ENCODE data around the gene CLASRP. TPM values are rescaled to one million over a fixed set of nuclear protein-coding genes. Genes with fewer than 3 reads are reported as not detected.
A peak's percentile ranks its signal among the peaks of the same experiment; 100 is the strongest.

Gene CLASRP
- total and polyA plus RNA-seq, 5 donors: 34.3 to 36.8 (median 36.7) TPM

GRCh38 chr19:45001087-45001739 is 37.6 kb upstream of the CLASRP start, which contains the start of gene RELB:
Gene RELB, plus strand, starts transcription at chr19:45001464. Its CDS starts 116 bp downstream, at chr19:45001580.
- intact Hi-C loops (cut with DNase I): no loop called here
- no peaks in the 10 kb centered on the region for H3K27me3 ChIP-seq (ENCODE audit: control insufficient read depth, insufficient read depth)
- H3K4me1 ChIP-seq (ENCODE audit: control insufficient read depth, insufficient read depth, low read length): no peaks in the 10 kb centered on the region
- peak within 1 kb of the TSS; percentile 80 for H3K4me3 ChIP-seq (ENCODE audit: low read length)
- peak; percentile 63 to 65 for ATAC-seq
- H3K9me3 ChIP-seq (ENCODE audit: control insufficient read depth, low read length): no peaks in the 10 kb centered on the region
- WGBS: 2% methylated on average over 79 of the region's 79 CpGs
- peak; percentile 97 to 98 (median 98) for DNase-seq
- H3K27ac ChIP-seq (ENCODE audit: low read length): peak within 1 kb of the TSS; percentile 84

DNA sequence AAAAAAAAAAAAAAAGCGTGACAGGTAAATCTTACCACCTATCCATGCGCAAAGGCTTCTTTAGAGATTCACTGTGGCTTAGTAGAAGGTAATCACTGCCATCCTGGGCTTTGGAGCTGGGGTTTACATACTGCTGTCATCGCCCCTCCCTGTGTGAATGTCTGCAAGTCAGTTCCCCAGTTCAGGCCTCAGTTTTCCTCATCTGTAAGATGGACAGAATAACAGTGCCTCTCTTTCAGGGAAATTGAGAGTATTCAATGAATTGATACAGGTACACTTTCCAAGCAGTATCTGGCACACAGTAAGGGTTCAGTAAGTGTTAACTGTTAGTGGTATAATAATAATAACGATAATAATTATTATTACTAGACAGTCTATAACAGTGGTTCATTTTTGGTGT is 35.4 kb upstream of the CLASRP start:
- WGBS: 97% methylated on average over 4 of the region's 4 CpGs
- Histone ChIP-seq H3K4me1 (ENCODE audit: control insufficient read depth, insufficient read depth, low read length) (no peaks in the 10 kb centered on the region), H3K4me3 (ENCODE audit: low read length) (no peak overlapping the region), H3K27ac (ENCODE audit: low read length) (no peak overlapping the region), H3K9me3 (ENCODE audit: control insufficient read depth, low read length) (no peaks in the 10 kb centered on the region), H3K27me3 (ENCODE audit: control insufficient read depth, insufficient read depth) (no peaks in the 10 kb centered on the region)
- intact Hi-C loops (cut with DNase I): no loop called here
- DNase-seq (no peak), ATAC-seq (no peak)

- no peak for ATAC-seq
- Histone ChIP-seq H3K27ac (ENCODE audit: low read length) (no peak overlapping the region), H3K4me3 (ENCODE audit: low read length) (no peak overlapping the region), H3K9me3 (ENCODE audit: control insufficient read depth, low read length) (no peaks in the 10 kb centered on the region), H3K27me3 (ENCODE audit: control insufficient read depth, insufficient read depth) (no peaks in the 10 kb centered on the region), H3K4me1 (ENCODE audit: control insufficient read depth, insufficient read depth, low read length) (no peaks in the 10 kb centered on the region)
- intact Hi-C loops (cut with DNase I): no loop called here
- WGBS: 94% methylated on average over 9 of the region's 9 CpGs
- DNase-seq: no peak
These were observed 33.1 kb upstream of the CLASRP start for GRCh38 chr19:45005787-45006186.

DNA sequence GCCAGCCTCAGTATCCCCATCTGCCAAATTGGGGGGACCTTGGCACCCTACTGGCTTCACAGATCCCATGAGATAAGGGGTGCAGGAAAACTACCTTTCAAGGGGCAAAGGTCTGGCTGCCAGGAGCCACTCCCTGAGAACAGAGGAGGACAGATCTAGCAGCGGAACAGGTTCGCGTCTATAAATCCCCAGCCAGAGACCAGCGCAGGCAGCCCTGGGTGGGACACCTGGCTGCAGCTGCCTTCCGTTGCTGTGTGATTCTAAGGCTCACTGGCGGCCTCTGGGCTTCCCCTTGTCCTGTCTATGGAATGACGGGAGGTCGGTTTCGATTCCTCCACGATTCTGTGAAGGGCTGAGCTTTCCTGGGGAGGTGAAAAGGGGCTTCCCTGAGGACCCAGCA is 30.3 kb upstream of the CLASRP start:
- H3K9me3 ChIP-seq (ENCODE audit: control insufficient read depth, low read length): no peaks in the 10 kb centered on the region
- ATAC-seq (peak in 1 of 2 donors; percentile 17), DNase-seq (no peak)
- no peak overlapping the region for H3K27ac ChIP-seq (ENCODE audit: low read length)
- H3K4me3 ChIP-seq (ENCODE audit: low read length): no peak overlapping the region
- H3K27me3 ChIP-seq (ENCODE audit: control insufficient read depth, insufficient read depth): no peaks in the 10 kb centered on the region
- intact Hi-C loops (cut with DNase I): no loop called here
- 72% methylated on average over 10 of the region's 10 CpGs for WGBS
- H3K4me1 ChIP-seq (ENCODE audit: control insufficient read depth, insufficient read depth, low read length): no peaks in the 10 kb centered on the region

DNA sequence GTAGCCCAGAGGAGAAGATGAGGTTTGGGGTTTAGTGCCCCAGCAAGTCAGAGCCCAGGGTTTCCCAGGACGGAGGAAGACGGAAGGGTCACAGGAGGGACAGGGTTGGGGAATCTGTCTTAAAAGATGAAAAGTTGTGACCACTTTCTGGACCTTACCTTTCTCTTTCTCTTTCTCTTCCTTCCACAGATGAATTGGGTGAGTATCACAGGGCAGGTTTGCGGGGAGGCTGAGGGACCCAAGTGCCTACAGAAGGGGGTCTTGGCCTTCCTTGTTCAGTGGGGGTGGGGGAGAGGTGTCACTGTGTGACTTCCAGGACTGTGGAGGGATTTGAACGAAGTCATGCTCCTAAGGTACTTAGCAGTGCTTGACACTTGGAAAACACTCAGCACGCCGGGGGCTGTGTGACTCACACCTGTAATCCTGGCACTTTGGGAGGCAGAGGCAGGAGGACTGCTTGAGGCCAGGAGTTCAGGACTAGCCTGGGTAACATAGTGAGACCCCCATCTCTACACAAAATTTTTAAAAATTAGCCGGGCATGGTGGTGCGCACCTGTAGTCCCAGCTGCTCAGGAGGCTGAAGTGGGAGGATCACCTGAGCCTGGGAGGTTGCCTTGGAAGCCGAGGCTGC is 29.1 kb upstream of the CLASRP start:
- Histone ChIP-seq H3K4me3 (ENCODE audit: low read length) (no peak overlapping the region), H3K27me3 (ENCODE audit: control insufficient read depth, insufficient read depth) (no peaks in the 10 kb centered on the region), H3K4me1 (ENCODE audit: control insufficient read depth, insufficient read depth, low read length) (no peaks in the 10 kb centered on the region), H3K27ac (ENCODE audit: low read length) (no peak overlapping the region), H3K9me3 (ENCODE audit: control insufficient read depth, low read length) (no peaks in the 10 kb centered on the region)
- WGBS: 93% methylated on average over 9 of the region's 9 CpGs
- ATAC-seq (no peak), DNase-seq (no peak)
- intact Hi-C loops (cut with DNase I): no loop called here

DNA sequence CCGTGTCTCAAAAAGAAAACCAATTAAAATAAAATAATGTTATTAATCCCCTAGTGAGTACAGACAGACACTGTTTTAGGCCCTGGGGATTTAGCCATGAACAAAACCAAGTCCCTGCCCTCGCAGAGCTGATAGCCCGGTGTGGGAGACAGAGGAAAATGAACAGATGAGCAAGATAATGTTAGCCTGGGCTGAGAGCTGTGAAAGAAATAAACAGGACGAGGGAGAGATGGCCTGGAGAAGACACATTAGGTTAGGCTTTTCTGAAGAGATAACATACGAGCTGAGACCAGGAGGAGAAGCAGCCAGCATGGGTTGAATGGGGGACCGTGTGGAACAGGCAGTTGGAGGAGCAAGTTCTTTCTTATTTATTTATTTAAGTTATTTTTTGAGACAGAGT is 28.5 kb upstream of the CLASRP start:
- Histone ChIP-seq H3K9me3 (ENCODE audit: control insufficient read depth, low read length) (no peaks in the 10 kb centered on the region), H3K4me1 (ENCODE audit: control insufficient read depth, insufficient read depth, low read length) (no peaks in the 10 kb centered on the region), H3K27ac (ENCODE audit: low read length) (no peak overlapping the region), H3K27me3 (ENCODE audit: control insufficient read depth, insufficient read depth) (no peaks in the 10 kb centered on the region), H3K4me3 (ENCODE audit: low read length) (no peak overlapping the region)
- WGBS: 53% methylated on average over 6 of the region's 6 CpGs
- intact Hi-C loops (cut with DNase I): no loop called here
- DNase-seq (no peak), ATAC-seq (no peak)

- 97% methylated on average over 42 of the region's 42 CpGs for WGBS
- no peak overlapping the region for H3K4me3 ChIP-seq (ENCODE audit: low read length)
- intact Hi-C loops (cut with DNase I): no loop called here
- H3K4me1 ChIP-seq (ENCODE audit: control insufficient read depth, insufficient read depth, low read length): no peaks in the 10 kb centered on the region
- no peaks in the 10 kb centered on the region for H3K9me3 ChIP-seq (ENCODE audit: control insufficient read depth, low read length)
- DNase-seq (no peak), ATAC-seq (peak in 1 of 2 donors; percentile 40)
- no peak overlapping the region for H3K27ac ChIP-seq (ENCODE audit: low read length)
- no peaks in the 10 kb centered on the region for H3K27me3 ChIP-seq (ENCODE audit: control insufficient read depth, insufficient read depth)
These were observed 26.9 kb upstream of the CLASRP start for GRCh38 chr19:45011959-45012358.

- H3K27me3 ChIP-seq (ENCODE audit: control insufficient read depth, insufficient read depth): no peaks in the 10 kb centered on the region
- H3K4me3 ChIP-seq (ENCODE audit: low read length): no peak overlapping the region
- DNase-seq (peak; percentile 58 to 80 (median 78)), ATAC-seq (peak; percentile 81 to 90)
- no peaks in the 10 kb centered on the region for H3K9me3 ChIP-seq (ENCODE audit: control insufficient read depth, low read length)
- 63% methylated on average over 13 of the region's 13 CpGs for WGBS
- no peaks in the 10 kb centered on the region for H3K4me1 ChIP-seq (ENCODE audit: control insufficient read depth, insufficient read depth, low read length)
- intact Hi-C loops (cut with DNase I): no loop called here
- no peak overlapping the region for H3K27ac ChIP-seq (ENCODE audit: low read length)
These were observed 22.2 kb upstream of the CLASRP start for GRCh38 chr19:45016388-45017314.

DNA sequence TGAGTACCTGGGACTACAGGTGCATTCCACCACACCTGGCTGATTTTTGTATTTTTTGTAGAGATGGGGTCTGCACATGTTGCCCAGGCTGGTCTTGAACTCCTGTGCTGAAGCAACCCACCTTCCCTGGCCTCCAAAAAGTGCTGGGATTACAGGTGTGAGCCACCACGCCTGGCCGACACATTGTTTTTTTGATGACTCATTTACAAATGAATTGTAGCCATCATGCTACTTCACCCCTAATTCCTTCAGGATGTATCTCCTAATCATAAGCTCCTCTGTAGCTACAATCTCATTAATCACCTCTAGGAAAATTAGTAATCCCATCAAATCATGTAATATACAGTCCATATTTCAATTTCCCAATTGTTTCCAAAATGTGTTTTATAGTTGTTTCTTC is 19.7 kb upstream of the CLASRP start:
- Histone ChIP-seq H3K4me3 (ENCODE audit: low read length) (no peak overlapping the region), H3K27ac (ENCODE audit: low read length) (no peak overlapping the region), H3K27me3 (ENCODE audit: control insufficient read depth, insufficient read depth) (no peaks in the 10 kb centered on the region), H3K4me1 (ENCODE audit: control insufficient read depth, insufficient read depth, low read length) (no peaks in the 10 kb centered on the region), H3K9me3 (ENCODE audit: control insufficient read depth, low read length) (no peaks in the 10 kb centered on the region)
- 93% methylated on average over 2 of the region's 2 CpGs for WGBS
- intact Hi-C loops (cut with DNase I): no loop called here
- no peak for DNase-seq
- no peak for ATAC-seq

GRCh38 chr19:45020071-45020470 is 18.8 kb upstream of the CLASRP start:
- 87% methylated on average over 3 of the region's 3 CpGs for WGBS
- no peak for ATAC-seq
- intact Hi-C loops (cut with DNase I): no loop called here

GRCh38 chr19:45021971-45022370 is 16.9 kb upstream of the CLASRP start:
- WGBS: 79% methylated on average over 14 of the region's 14 CpGs

More at GRCh38 chr19:45020071-45020470, 18.8 kb upstream of the CLASRP start:
- Histone ChIP-seq H3K4me3 (ENCODE audit: low read length) (no peak overlapping the region), H3K27ac (ENCODE audit: low read length) (no peak overlapping the region), H3K27me3 (ENCODE audit: control insufficient read depth, insufficient read depth) (no peaks in the 10 kb centered on the region), H3K4me1 (ENCODE audit: control insufficient read depth, insufficient read depth, low read length) (no peaks in the 10 kb centered on the region), H3K9me3 (ENCODE audit: control insufficient read depth, low read length) (no peaks in the 10 kb centered on the region)
- DNase-seq: no peak

More at GRCh38 chr19:45021971-45022370, 16.9 kb upstream of the CLASRP start:
- Histone ChIP-seq H3K27me3 (ENCODE audit: control insufficient read depth, insufficient read depth) (no peaks in the 10 kb centered on the region), H3K27ac (ENCODE audit: low read length) (no peak overlapping the region), H3K4me1 (ENCODE audit: control insufficient read depth, insufficient read depth, low read length) (no peaks in the 10 kb centered on the region), H3K4me3 (ENCODE audit: low read length) (no peak overlapping the region), H3K9me3 (ENCODE audit: control insufficient read depth, low read length) (no peaks in the 10 kb centered on the region)
- DNase-seq: no peak
- intact Hi-C loops (cut with DNase I): no loop called here
- no peak for ATAC-seq

Data from right cardiac atrium (tissue), 5 donors.